ENCODE data around the gene SLCO4A1. TPM values are rescaled to one million over a fixed set of nuclear protein-coding genes. Genes with fewer than 3 reads are reported as not detected.

SLCO4A1 gene
- total and polyA plus RNA-seq, 2 donors (not counting 1 experiment from before 2014, with no cell fraction given): 2.1 to 79.5 TPM

GRCh38 chr20:62618611-62619529 lies 23.4 kb upstream of the SLCO4A1 start:
- Mint-ChIP-seq H3K27ac (peak overlapping the region; percentile 90), H3K27me3 (no peaks in the 10 kb centered on the region), H3K4me3 (peak overlapping the region; percentile 72), H3K9me3 (ENCODE audit: insufficient read depth) (no peaks in the 10 kb centered on the region), H3K4me1 (peaks cover 54% of the 10 kb centered on the region)
- H3K9me3 ChIP-seq (ENCODE audit: control extremely low read depth in 1 of 3, control insufficient read depth in 2 of 3, insufficient read depth in 1 of 3, low read length in 2 of 3): no peaks in the 10 kb centered on the region
- no peaks in the 10 kb centered on the region for H3K79me2 ChIP-seq (ENCODE audit: control insufficient read depth, insufficient read depth, low read length)
- H3K4me2 ChIP-seq (replicated peaks; ENCODE audit: low read depth, low read length, poor library complexity, severe bottlenecking): peak overlapping the region; percentile 57
- 43% methylated on average over 26 of the region's 26 CpGs for WGBS (ENCODE audit: insufficient coverage)
- TF ChIP-seq EZH2 (IDR thresholded peaks at IDR 0.05; ENCODE audit: borderline replicate concordance, insufficient read depth, low read depth, low read length, poor library complexity, severe bottlenecking): no peak
- no peak for TF ChIP-seq CTCF (IDR thresholded peaks at IDR 0.05)
- ATAC-seq (ENCODE audit: low read depth) (peak; percentile 34), DNase-seq (peak; percentile 65)
- H4K20me1 ChIP-seq (ENCODE audit: control insufficient read depth, insufficient read depth, low read length, poor library complexity, severe bottlenecking): no peaks in the 10 kb centered on the region
- peaks cover 42 to 48% of the 10 kb centered on the region in 2 donors for H3K4me1 ChIP-seq (ENCODE audit: control insufficient read depth in 2 of 2, insufficient read depth in 2 of 2, low read length in 2 of 2)
- peak overlapping the region; percentile 55 to 73 for H3K27ac ChIP-seq (ENCODE audit: low read length in 2 of 2)
- CTCF ChIA-PET: interaction anchor here (0.5 to 3.9 kb wide), 11 partner anchors 10 to 173 kb away, joined by 3 to 65 read pairs (median 16); partner anchors contain the start of gene SLCO4A1
- no peaks in the 10 kb centered on the region for H3K36me3 ChIP-seq (replicated peaks in 1 of 2; ENCODE audit: control extremely low read depth in 1 of 2, control insufficient read depth in 1 of 2, extremely low read depth in 1 of 2, insufficient read depth in 2 of 2, low read length in 1 of 2)
- H3K4me3 ChIP-seq (ENCODE audit: control extremely low read depth in 1 of 5, extremely low read depth in 1 of 5, insufficient read depth in 1 of 5, low read depth in 2 of 5, low read length in 4 of 5): no peak overlapping the region
- intact Hi-C loops (cut with micrococcal nuclease): loop anchor here (1.0 to 5.0 kb wide), 3 partner anchors 33 to 232 kb away; partner anchors contain the start of gene RPS21
- no peaks in the 10 kb centered on the region for H3K27me3 ChIP-seq (replicated peaks in 1 of 4; ENCODE audit: control extremely low read depth in 1 of 4, control insufficient read depth in 3 of 4, insufficient read depth in 4 of 4, low read length in 3 of 4)
- no peak overlapping the region for H3K9ac ChIP-seq (ENCODE audit: low read length)
- POLR2A ChIA-PET: interaction anchor here (0.6 to 3.6 kb wide), 4 partner anchors 24 to 392 kb away, joined by 3 to 17 read pairs (median 10); partner anchors contain the start of gene SLCO4A1
- H2AFZ ChIP-seq (ENCODE audit: insufficient read depth, low read depth, low read length, poor library complexity, severe bottlenecking): peak overlapping the region; percentile 74

DNA sequence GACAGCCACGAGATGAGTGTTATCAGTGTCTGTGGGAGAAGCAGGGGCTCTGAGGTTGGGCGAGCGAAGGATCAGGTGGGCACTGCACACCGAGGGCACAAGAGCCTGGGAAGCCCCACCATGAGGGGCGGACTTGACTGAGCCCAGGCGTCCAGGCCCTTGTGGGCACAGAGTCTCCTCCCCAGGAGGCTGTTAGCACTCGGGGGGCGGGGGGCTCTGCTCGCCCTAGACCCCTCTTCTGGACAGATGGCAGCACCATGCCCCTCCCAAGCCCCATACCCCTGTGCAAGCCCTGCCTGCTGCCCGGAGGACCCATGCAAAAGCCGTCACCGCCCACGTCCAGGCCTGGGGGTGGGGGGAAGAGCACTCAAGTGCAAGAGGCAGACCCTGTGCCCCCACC lies 21.7 kb upstream of the SLCO4A1 start:
- Mint-ChIP-seq H3K4me1 (peaks cover 65% of the 10 kb centered on the region), H3K27me3 (no peaks in the 10 kb centered on the region), H3K9me3 (ENCODE audit: insufficient read depth) (no peaks in the 10 kb centered on the region), H3K27ac (no peak overlapping the region), H3K4me3 (no peak overlapping the region)
- no peak for DNase-seq
- intact Hi-C loops (cut with micrococcal nuclease): no loop called here
- H3K4me1 ChIP-seq (ENCODE audit: control insufficient read depth in 2 of 2, insufficient read depth in 2 of 2, low read length in 2 of 2): peaks cover 54 to 62% of the 10 kb centered on the region in 2 donors
- H2AFZ ChIP-seq (ENCODE audit: insufficient read depth, low read depth, low read length, poor library complexity, severe bottlenecking): no peak overlapping the region
- no peaks in the 10 kb centered on the region for H3K79me2 ChIP-seq (ENCODE audit: control insufficient read depth, insufficient read depth, low read length)
- no peaks in the 10 kb centered on the region for H4K20me1 ChIP-seq (ENCODE audit: control insufficient read depth, insufficient read depth, low read length, poor library complexity, severe bottlenecking)
- H3K4me3 ChIP-seq (ENCODE audit: control extremely low read depth in 1 of 5, extremely low read depth in 1 of 5, insufficient read depth in 1 of 5, low read depth in 2 of 5, low read length in 4 of 5): no peak overlapping the region
- no peaks in the 10 kb centered on the region for H3K9me3 ChIP-seq (ENCODE audit: control extremely low read depth in 1 of 3, control insufficient read depth in 2 of 3, insufficient read depth in 1 of 3, low read length in 2 of 3)
- H3K27me3 ChIP-seq (replicated peaks in 1 of 4; ENCODE audit: control extremely low read depth in 1 of 4, control insufficient read depth in 3 of 4, insufficient read depth in 4 of 4, low read length in 3 of 4): no peaks in the 10 kb centered on the region
- no peaks in the 10 kb centered on the region for H3K36me3 ChIP-seq (replicated peaks in 1 of 2; ENCODE audit: control extremely low read depth in 1 of 2, control insufficient read depth in 1 of 2, extremely low read depth in 1 of 2, insufficient read depth in 2 of 2, low read length in 1 of 2)
- H3K4me2 ChIP-seq (replicated peaks; ENCODE audit: low read depth, low read length, poor library complexity, severe bottlenecking): no peak overlapping the region
- ATAC-seq (ENCODE audit: low read depth): no peak
- 87% methylated on average over 8 of the region's 13 CpGs for WGBS (ENCODE audit: insufficient coverage)
- TF ChIP-seq EZH2 (IDR thresholded peaks at IDR 0.05; ENCODE audit: borderline replicate concordance, insufficient read depth, low read depth, low read length, poor library complexity, severe bottlenecking) (no peak), CTCF (IDR thresholded peaks at IDR 0.05) (no peak)
- no peak overlapping the region for H3K27ac ChIP-seq (ENCODE audit: low read length in 2 of 2)
- ChIA-PET CTCF (interaction anchor here (1.8 kb wide), 1 partner anchor 8 kb away, joined by 5 read pairs; no protein-coding TSS in a partner anchor), POLR2A (no interaction called here)
- no peak overlapping the region for H3K9ac ChIP-seq (ENCODE audit: low read length)

Measured in B cell (primary cell).